Neural crest cell (in vitro differentiated cells): ENCODE results near the gene MEGF11. TPM values are rescaled to one million over a fixed set of nuclear protein-coding genes. Genes with fewer than 3 reads are reported as not detected.

Experiments used
- DNase-seq: peaks from one replicate; pipeline ENCODE4 v3.0.0; 2021; ENCODE audit warnings: low read depth, mixed read lengths, low spot score
- H3K27ac Mint-ChIP-seq: one replicate; pipeline ENCODE4 v1.8.0; 2021; ENCODE audit warnings: mild to moderate bottlenecking, mixed read lengths; ENCODE audit not compliant: unreplicated experiment
- H3K27me3 Mint-ChIP-seq: 2 replicates; pipeline ENCODE4 v1.8.0; 2021; ENCODE audit warnings: low read depth, mild to moderate bottlenecking, mixed read lengths
- H3K36me3 Mint-ChIP-seq: 2 replicates; pipeline ENCODE4 v1.8.0; 2021; ENCODE audit warnings: low read depth, mild to moderate bottlenecking, mixed read lengths
- H3K4me1 Mint-ChIP-seq: 2 replicates; pipeline ENCODE4 v1.8.0; 2021; ENCODE audit warnings: mixed read lengths
- H3K4me3 Mint-ChIP-seq: one replicate; pipeline ENCODE4 v1.8.0; 2021; ENCODE audit warnings: mild to moderate bottlenecking, mixed read lengths
- H3K9me3 Mint-ChIP-seq: 2 replicates; pipeline ENCODE4 v1.8.0; 2021; ENCODE audit warnings: mixed read lengths
- total RNA-seq: library from RNA; stranded (reverse); gene quantifications from 2 replicates; pipeline ENCODE4 v1.2.1, GENCODE V29; 2021
- TF ChIP-seq, protein P1 (sequence below): fragments of 200-600 bp; sonication (generic); conservative IDR thresholded peaks from 2 replicates; pipeline ENCODE4 v1.5.0; 2021; ENCODE audit warnings: antibody characterized with exemption, mild to moderate bottlenecking

MEGF11 gene
- total RNA-seq, 1 donor from 2014 or later: 0.49 TPM

DNA sequence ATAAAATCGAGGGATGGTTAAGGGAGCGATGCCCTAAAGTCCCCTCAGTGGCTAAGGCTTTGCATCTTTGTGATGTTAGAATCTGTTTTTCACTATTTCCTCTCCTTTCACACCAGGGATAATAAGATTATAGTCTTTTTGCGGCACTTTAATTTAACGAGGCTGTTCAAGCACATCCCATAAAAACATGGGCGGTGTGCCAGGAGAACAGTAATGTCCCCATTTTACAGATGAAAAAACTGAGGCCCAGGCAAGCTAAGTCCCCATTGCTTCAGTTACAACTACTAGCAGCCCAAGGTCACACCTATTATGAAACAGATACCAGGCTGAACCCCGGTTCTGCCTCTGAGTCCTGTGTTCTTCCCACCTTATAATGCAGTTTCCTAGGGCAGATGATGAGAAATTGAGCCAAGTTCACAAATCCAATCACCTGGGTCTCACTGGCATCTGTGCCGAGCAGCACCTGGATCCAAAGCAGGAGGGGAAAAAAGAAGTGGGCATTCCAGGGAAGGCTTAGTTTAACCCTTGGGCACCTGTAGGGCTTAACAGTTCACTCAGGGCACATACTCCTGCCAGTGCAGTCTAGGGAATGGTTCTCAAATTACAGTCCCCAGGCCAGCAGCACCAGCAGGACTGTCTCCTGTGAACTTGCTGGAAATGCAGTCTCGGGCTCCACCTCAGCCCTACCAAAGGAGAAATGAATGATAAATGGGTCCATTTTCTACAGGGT is 215.0 kb downstream of the MEGF11 start:
- Mint-ChIP-seq H3K27ac (no peak overlapping the region), H3K36me3 (no peaks in the 10 kb centered on the region), H3K4me3 (no peak overlapping the region), H3K27me3 (peaks cover 38% of the 10 kb centered on the region), H3K4me1 (peaks cover 4% of the 10 kb centered on the region), H3K9me3 (no peaks in the 10 kb centered on the region)
- TF ChIP-seq, protein P1, sequence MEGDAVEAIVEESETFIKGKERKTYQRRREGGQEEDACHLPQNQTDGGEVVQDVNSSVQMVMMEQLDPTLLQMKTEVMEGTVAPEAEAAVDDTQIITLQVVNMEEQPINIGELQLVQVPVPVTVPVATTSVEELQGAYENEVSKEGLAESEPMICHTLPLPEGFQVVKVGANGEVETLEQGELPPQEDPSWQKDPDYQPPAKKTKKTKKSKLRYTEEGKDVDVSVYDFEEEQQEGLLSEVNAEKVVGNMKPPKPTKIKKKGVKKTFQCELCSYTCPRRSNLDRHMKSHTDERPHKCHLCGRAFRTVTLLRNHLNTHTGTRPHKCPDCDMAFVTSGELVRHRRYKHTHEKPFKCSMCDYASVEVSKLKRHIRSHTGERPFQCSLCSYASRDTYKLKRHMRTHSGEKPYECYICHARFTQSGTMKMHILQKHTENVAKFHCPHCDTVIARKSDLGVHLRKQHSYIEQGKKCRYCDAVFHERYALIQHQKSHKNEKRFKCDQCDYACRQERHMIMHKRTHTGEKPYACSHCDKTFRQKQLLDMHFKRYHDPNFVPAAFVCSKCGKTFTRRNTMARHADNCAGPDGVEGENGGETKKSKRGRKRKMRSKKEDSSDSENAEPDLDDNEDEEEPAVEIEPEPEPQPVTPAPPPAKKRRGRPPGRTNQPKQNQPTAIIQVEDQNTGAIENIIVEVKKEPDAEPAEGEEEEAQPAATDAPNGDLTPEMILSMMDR: no peak
- DNase-seq: no peak

DNA sequence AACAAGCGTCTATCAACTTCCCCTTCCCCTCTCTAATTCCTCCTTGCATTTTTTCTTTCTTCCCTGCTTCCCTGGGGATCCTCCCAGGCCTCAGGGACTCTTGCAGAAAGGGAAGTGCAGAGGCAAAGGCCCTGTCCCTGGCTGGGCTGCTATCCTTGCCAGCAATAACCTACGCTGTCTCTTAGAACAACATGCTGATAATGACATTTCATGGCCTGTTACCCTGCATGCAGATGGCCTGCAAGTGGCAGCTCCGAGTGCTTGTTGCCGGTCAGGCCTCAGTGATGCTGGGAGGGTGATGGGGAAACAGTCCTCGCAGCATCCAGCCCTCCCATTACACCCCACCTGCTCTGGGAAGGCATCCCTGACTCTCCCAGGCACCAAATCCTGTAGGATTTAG is 216.7 kb downstream of the MEGF11 start:
- DNase-seq: no peak
- Mint-ChIP-seq H3K4me1 (no peaks in the 10 kb centered on the region), H3K9me3 (peaks cover 4% of the 10 kb centered on the region), H3K27me3 (peaks cover 38% of the 10 kb centered on the region), H3K4me3 (no peak overlapping the region), H3K27ac (no peak overlapping the region), H3K36me3 (no peaks in the 10 kb centered on the region)
- TF ChIP-seq, protein P1: no peak

DNA sequence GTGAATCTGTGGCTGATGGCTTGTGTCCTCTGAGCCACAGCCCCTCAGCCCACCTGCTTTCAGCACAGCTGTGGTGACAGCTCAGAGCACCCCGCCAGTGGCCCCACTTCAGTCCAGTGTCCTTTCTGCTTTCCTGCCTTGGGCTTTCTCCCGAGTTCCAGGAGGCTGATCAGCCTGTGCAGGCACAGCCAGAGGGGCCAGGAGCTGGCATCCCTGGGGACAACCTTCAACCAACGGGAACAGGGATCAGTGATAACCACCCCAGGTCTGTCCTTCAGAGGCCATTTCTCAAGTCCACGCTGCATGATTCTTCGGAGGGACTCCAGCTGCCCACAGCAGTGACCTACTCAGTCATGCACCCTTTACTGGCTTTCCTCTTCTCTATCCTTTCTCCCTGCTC is 217.6 kb downstream of the MEGF11 start:
- Mint-ChIP-seq H3K27me3 (peaks cover 44% of the 10 kb centered on the region), H3K9me3 (peaks cover 4% of the 10 kb centered on the region), H3K27ac (no peak overlapping the region), H3K4me1 (no peaks in the 10 kb centered on the region), H3K4me3 (no peak overlapping the region), H3K36me3 (no peaks in the 10 kb centered on the region)
- TF ChIP-seq, protein P1: no peak
- no peak for DNase-seq

DNA sequence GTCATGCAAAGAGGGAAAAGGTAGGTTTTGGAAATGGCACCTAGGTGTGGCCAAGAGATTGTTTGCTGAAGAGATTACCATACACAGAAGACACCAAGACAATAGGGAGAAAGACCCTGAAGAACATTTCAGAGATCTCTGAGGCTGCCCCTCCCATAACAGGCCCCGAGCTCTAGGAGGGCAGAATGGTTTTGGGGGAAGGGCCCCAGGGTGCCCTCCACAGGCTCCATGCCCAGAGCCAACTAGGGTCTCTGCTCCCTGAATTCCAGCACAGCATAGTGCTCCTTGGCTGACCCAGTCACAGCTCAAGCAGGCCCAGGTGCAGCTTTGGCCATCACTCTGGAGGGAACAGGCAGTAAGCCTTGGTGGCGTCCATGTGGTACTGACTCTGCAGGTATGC is 220.4 kb downstream of the MEGF11 start:
- no peaks in the 10 kb centered on the region for H3K4me1 Mint-ChIP-seq

DNA sequence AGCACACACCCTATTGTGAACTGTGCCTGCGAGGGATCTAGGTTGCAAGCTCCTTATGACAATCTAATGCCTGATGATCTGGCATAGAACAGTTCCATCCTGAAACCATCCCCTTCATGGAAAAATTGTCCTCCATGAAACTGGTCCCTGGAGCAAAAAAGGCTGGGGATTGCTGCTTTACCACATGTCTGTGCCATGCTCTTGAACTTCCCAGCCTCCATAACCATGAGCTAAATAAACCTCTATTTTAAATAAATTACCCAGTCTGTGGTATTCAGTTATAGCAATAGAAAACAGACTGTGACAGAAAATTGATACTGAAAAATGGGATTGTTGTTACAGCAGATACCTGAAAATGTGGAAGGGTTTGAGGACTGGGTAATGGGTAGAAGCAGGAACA is 221.5 kb downstream of the MEGF11 start:
- H3K4me1 Mint-ChIP-seq: no peaks in the 10 kb centered on the region

More for the DNA sequence above, 220.4 kb downstream of the MEGF11 start:
- DNase-seq: no peak
- Mint-ChIP-seq H3K27ac (no peak overlapping the region), H3K9me3 (peaks cover 4% of the 10 kb centered on the region), H3K27me3 (peaks cover 32% of the 10 kb centered on the region), H3K4me3 (no peak overlapping the region), H3K36me3 (no peaks in the 10 kb centered on the region)
- TF ChIP-seq, protein P1: no peak

More for the DNA sequence above, 221.5 kb downstream of the MEGF11 start:
- DNase-seq: no peak
- Mint-ChIP-seq H3K27me3 (peaks cover 27% of the 10 kb centered on the region), H3K36me3 (no peaks in the 10 kb centered on the region), H3K4me3 (no peak overlapping the region), H3K9me3 (peaks cover 4% of the 10 kb centered on the region), H3K27ac (no peak overlapping the region)
- TF ChIP-seq, protein P1: no peak
